GM21360 (cell line): ENCODE data around the gene CLDN22.

Experiments
- ATAC-seq: cut with Tn5 transposase; IDR thresholded peaks from one replicate; pipeline ENCODE4 v1.9.1; 2021; ENCODE audit warnings: mild to moderate bottlenecking, moderate library complexity; ENCODE audit not compliant: unreplicated experiment

Gene CLDN22

DNA sequence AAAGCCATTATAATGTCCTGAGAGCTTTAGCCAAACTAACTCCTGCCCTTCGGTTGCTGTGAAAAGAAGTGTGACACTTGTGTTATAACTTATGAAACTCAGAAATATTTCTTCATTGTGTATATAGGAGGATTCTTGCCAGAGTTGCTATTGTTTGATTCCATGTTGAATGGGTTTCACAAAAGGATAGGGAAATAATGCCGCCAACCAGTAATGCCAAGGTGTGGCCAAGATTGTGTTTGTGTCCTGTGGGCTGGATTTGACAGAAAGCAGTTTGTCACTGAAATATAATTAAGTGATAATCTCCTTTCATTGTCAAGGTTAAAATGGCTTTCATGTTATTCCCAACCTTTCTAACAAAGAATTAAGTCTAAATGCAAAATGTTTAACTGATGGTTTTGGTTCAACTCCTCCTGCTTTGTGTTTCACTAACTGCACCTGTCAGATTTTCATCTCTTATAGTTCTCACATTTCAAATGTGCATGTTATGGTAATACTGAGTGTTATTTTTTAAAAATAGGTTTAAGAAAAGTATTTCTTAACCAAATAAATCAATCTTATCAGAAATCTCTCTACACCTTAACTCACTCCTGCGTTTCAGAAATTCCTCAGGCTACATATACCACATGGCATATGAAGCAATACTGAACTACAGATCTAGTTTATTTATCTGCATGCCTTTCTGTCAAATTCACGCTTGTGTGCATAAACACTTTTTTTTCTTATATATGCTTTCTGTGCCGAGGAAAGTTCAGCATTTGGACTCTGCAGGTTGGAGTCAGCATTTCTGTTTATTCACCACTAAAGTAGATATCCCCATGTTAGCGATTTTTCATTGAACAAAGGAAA is at the start of gene CLDN22:
Gene CLDN22, minus strand, starts transcription at position 66 of the 849 bp plus-strand sequence. Its CDS starts 58 bp downstream, at position 8.
- no peak for ATAC-seq

DNA sequence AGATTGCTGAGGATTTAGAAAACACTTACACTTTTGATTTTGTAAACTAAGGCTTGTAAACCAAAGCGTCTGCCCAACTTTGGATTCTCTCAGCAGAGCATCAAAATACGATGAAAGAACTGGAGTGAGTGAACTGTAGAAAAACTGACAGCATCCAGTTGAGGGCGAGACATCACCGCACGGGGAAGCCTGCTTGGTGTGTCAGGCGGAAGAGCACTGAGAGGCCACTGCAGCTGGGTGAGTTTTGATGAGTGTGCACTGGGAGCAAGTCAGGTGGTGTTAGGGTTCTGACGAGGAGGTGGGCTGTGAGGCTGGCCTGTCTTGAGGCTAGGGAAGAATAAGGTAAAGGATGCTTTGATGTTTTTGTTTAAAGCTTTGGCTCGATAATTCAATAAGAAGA is 49.0 kb upstream of the CLDN22 start:
- no peak for ATAC-seq

DNA sequence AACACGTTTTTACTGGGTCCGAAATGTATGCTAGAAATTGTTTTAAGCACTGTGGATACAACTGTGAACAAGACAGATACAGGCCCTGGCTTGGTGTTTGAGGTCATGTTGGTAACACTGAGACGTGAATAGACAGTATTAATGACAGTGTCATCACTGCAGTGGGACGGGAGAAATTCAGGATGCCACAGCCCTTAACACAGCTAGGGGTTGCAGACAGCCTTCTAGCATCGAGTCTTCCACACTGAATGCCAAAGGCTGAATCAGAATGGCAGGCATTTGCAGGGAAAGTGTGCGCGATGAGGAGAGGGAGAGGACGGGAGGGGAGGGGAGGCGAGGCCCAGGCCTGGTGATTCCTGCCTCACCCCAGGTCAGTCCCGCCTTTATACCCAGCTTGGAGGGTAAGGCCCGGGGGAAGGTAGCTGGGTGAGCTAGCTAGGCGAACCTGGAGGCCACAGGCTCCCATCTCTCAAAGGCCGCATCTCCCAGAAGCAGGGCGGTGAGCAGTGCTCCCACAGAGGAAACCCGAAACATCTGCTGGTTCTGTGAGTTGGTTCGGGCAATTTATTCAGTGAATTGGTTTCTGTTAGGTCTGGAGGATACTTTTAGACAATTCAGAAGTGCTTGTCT is 46.2 kb upstream of the CLDN22 start:
- no peak for ATAC-seq

DNA sequence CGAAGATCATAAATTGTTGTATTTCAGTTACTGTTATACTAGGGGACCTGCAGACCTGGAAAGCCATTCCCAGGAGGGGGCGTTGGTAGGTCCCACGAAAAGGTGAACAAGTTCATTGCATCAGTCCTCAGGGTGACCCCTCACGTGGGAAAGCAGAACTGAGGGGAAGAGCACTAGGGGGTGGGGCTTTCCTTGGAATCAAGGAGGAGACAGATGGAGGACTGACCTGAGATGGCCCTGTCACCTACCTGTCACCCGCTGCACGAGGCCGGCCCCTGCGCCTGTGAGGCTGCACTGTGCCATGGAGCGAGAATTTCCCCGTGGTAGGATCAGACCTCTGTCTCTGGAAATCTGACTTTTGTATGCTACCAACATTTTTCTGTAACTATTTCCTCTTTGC is 43.9 kb upstream of the CLDN22 start:
- ATAC-seq = no peak

DNA sequence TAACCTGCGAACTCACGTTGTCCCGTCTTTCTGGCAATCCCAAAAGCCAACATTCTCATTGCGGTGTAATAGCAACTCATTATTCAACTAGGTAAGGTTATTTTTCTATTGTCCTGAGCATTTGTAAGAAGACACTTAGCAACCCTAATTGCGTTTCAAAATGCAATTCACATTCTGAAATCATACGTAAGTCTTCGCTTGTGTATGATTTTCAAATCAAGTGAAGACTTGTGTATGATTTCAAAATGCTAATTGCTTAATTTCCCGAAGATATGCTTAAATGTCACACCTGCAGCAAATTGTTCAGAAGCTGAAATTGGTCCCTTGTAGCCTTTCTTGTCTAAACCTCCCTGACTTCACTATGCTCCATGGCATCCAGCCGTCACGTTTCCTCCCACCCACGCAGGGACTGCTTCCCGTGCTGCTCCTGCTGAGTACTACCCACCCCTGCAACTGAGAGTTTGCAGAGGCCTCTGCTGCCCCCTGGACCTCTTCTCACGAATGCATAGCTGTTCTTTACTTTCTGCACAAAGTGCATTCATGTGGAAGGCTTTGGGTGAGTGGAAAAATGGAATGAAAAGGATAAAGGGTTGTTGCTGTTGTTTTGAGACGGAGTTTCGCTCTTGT is 43.0 kb upstream of the CLDN22 start:
- no peak for ATAC-seq

DNA sequence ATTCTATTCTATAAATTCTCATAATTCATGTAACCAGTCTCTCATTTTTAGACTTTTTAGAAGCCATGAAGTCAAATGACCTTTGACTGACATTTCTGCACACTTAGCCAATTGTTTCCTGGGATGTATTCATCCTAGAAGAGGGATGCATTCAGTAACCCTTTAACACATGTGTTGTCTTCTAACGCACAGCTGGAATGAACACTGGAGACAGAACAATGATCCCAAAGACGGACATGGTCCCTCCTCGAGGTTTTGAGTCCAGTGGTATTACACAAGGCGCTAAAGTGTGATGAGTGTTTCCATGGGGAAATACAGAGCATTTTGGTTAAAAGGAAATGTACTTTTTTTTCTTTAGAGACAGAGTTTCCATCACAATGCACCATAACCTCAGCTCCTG is 42.0 kb upstream of the CLDN22 start:
- ATAC-seq = no peak

DNA sequence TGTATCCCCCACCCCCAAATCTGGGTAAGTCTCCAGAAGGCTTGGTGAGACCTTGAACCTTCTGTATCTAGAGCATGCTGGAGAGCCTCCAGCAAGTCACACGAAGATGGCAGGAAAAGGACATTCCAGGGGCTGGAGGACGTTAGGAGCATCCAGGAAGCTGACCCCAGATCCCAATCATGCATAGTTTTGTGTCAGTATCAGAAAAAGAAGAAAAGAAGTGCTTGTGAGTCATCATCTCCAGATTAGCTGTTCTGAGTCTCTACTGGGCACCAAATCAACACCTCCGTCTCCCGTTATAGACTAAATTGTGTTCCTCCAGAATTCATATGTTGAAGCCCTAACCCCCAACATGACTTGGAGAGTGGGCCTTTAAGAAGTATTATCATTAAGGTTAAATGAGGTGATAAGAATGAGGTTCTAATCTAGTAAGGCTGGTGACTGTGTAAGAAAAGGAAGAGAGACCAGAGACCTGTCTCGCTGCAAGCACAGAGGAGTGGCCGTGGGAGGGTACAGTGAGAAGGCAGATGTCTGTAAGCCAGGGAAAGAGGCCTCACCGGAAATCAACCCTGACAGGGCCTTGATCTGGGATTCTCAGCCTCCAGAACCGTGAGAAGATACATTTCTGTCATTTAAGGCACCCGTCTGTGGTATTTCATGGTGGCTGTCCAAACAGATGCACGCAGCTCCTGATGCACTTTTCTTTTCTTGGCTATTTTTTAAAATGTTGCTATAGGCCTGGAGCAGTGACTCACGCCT is 40.3 kb upstream of the CLDN22 start:
- ATAC-seq = no peak

DNA sequence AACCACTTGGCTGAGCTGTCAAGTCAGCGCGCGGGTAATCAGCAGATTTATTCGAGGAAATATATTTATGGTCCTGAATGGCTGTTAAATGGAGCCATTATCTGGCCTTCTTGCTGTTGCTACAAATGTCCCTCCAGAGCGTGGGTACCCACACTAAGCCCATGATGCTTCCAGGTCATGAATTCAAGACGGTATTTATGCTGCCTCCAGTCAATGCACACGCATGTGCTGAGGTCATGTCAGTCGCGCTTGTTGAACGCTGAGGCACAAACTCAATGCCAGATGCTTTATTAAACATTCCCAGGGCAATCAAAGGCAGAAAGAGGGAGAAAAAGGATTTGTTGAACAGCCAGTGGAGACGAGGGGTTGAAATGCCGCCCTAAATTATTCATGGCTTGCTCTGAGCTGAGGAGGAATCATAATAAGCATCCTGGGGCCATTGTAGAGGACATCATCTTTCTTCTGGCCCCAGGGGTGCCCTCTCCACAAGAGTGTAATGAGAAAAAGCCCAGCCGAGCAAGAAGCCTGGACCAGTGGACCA is 38.2 kb upstream of the CLDN22 start:
- no peak for ATAC-seq

DNA sequence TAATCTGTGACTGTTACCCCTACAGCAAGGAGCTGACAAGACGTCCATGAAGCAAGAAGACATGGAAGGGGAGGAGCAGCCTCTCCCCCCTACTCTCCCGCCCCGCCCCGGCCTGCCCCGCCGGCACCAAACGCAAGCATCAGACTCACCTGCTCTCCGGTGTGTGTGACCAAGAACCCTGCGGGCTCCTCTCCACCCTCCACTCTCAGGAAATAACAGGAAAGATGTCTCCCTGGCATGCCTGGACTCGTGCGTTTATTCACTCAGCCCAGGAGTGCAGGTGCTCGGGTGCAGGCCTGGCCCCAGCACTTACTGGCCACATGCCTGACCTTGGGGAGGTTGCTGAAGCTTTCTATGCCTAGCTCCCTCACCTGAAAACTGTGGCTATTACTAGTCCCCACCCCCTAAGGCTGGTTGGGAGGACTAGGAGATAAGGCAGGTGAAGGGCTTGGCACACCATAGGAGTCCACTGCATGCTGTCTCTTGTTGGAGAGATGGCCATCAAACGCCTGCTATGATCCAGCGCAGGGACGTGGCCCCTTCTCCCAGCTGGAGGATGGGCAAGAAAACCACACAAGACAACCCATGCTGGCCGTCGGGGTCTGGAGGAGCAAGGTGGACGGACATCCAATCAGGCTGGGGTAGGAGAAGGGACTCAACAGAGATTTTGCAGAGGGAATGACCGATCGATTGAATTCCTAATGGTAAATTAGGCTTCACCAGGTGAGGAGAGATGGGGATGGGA is 37.0 kb upstream of the CLDN22 start:
- ATAC-seq = no peak

DNA sequence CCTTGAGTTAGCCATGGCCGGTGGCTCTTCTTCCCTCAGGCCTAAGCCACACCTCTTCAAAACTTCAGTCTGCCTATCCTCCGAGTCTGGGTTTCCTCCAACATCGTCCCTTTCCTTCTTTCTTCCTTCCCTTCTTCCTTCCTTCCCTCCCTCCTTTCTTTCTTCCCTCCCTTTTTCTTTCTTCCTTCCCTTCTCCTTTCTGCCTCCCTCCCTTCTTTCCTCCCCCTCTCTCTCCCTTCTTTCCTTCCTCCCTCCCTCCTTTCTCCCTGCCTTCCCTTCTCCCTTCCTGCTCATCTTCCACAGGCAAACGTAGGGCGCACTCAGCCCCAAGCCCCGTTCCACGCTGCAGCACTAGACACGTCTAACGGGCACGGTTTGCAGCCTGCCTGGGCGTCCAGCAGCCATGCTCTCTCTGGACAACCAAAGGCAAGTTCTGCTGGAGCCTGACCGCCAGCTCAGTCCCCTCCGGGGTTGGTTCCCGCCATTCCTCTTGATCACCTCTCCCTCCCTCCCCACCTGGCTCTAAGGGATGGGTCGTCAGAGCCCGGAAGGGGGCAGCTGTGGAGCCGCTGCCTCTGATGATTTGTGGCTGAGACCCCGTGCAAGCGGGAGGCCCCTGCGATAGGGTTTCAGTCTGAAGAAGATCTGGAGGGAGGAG is 36.2 kb upstream of the CLDN22 start:
- ATAC-seq = no peak

DNA sequence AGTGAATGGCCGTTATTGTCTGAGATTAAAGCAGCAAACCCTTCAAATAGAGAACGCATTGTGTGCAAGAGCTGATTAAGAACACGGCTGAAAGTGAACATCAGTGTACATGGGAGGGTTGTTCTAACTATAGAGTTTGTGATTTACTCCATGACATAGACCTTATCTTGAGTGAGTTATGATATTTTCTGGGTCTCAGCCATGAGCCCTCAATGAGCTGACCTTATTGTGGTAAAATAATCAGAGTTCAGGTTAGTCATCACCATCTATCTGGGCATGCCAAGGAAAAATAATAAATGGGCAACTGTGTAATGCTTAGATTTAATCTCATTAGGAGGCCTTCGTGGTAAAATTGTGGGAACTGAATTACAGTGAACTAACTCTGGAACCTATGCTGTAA is 35.3 kb upstream of the CLDN22 start:
- no peak for ATAC-seq

DNA sequence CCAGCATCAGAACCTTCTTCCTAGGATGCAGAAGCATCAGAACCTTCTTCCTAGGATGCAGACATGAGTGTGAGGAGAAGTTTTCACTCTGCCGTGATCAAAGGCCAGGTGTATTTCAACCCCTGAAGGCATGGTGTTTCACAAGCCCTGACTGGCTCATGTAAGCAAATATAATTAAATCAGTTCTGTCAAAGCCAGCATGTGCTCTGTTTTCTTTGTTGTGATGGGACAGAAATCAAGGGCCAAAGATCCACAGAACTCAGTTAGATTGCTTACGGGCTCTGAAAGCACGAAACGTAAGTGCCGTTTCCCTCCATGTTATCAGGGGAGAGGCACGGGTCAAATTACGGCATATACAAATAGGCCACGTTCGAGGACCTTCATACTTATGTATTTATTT is 34.1 kb upstream of the CLDN22 start:
- no peak for ATAC-seq

DNA sequence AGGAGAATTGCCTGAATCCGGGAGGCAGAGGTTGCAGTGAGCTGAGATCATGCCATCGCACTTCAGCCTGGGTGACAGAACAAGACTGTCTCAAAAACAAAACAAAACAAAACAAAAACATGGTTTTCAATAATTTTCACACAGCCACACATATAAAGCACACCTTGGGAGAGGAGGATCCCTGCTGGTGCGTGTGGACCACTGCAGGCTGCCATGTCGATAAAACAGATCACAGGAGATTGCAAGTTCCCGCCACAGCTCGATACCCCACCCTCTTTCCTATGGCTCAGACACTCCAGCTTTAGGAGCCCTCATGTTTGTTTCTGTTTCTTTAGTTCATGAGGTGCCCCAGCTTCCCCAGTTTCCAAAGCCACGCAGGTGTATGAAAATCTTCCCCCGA is 33.5 kb upstream of the CLDN22 start:
- ATAC-seq = no peak

DNA sequence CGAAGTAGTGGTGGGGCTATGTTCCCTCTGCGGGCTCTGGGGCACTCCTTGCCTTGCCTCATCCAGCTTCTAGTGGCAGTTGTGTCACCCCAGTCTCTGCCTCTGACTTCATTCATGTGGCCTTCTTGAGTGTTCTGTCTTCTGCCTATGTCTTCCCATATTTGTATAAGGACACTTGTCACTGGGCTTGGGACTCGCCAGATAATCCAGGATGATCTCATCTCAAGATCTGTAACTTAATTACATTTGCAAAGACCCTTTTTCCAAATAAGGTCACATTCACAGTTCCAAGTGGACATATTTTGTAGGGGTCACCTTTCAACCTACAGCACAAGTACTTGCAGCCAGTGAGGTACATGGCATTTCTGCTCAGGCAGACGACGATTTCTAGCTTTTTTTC is 32.5 kb upstream of the CLDN22 start:
- ATAC-seq = no peak

DNA sequence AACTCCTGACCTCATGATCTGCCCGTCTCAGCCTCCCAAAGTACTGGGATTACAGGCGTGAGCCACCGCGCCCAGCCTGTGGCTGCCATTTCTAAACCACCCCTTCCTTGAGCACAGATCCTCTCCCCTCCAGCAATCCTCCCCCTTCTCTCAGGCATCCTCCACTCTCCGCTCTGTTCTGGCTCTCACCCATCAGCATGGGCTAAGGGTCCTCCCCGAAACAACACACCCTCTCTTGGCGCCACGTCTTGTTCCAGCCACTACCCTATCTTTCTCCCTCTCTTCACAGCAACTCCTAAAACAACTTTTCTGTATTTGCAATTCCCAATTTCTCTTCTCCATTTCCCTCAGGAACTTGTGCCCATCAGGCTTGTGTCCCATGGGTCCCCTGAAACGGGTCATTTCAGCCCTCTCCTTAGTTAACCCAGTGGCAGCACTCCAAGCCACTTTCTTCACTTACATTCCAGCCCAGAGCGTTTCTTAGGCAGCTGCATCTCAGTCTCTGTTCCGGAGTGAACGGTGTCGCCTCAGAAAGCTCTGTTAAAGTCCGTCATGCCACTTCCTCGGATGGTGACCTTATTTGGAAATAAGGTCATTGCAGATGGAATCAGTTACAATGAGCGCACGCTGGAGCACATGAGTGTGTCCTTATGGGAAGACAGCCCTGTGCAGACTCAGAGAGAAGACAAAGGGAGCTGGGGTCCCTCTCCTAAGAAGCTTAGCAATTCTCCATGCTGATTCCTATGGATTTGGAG is 30.4 kb upstream of the CLDN22 start:
- ATAC-seq = no peak

DNA sequence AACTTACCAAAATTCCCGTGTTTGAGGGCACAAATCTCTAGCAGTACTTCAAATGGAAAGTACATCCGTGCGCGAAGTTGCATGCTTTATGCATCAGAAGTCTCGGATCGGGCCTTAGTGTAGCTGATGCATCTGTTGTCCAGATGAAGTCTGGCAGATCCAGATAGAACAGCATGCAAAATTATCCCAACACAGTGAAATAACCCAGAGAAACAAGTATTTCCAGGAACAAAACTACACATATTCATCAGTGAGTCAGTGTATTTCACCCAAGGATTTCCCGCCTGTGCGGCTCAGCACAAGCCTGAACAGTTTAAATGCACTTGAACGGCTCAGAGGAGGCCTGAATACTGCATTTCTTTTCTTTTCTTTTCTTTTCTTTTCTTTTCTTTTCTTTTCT is 29.6 kb upstream of the CLDN22 start:
- no peak for ATAC-seq

DNA sequence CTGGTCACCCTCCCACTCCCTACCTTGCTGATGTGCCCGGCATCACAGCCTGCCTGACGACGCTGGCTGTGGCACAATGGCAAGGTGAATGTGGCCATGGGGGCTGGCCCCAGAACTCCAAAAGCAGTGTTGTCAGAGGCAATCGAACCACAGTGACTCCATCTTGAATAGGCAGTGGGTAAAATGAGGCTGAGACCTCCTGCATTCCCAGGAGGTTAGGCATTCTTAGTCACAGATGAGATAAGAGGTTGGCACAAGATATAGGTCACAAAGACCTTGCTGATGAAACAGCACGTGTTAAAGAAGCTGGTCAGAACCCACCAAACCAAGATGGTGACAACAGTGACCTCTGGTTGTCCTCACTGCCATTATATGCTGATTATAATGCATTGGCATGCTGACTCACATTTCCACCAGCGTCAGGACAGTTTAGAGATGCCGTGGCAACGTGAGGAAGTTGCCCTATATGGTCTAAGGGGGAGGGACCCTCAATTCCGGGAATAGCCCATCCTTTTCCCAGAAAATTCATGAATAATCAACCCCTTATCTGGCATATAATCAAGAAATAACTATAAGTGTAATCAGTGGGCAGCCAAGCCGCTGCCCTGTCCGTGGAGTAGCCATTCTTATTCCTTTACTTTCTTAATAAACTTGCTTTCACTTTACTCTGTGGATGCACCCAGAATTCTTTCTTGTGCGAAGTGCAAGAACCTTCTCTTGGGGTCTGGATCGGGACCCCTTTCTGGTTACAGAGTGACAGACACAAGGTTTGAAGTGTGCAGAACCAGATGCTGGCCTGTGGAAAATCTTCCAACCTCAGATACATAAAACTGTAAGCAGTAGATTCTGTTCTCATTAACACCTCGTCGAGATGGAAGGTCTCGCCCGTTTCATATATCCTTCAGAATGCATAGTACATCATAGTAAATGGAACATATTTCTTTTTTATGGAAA is 28.9 kb upstream of the CLDN22 start:
- no peak for ATAC-seq

DNA sequence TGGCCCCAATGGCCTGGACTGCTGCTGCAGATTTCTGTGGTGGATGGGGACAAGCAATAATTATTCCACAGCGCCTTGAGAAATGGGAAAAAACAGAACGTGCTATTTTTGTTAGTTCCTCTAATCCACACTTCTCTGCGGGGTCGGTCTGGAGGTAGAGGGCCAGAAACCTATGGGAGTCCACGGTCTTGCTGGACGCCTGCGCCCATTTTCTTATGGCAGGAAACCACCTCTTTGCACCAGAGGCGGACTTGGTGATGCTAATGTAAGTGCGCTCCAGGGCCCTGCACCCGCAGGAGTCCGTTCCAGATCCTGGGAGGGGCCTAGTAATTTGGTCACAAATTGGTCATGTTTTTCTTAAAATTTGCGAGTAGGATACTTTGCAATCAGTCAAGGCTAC is 28.1 kb upstream of the CLDN22 start:
- ATAC-seq = no peak
